ENCODE data around the gene HIGD2B.
"Not testable (repeated sequence)": the region's sequence is repeated elsewhere in the genome, so short reads cannot be mapped to it uniquely, and the experiment has no call there.

DNA sequence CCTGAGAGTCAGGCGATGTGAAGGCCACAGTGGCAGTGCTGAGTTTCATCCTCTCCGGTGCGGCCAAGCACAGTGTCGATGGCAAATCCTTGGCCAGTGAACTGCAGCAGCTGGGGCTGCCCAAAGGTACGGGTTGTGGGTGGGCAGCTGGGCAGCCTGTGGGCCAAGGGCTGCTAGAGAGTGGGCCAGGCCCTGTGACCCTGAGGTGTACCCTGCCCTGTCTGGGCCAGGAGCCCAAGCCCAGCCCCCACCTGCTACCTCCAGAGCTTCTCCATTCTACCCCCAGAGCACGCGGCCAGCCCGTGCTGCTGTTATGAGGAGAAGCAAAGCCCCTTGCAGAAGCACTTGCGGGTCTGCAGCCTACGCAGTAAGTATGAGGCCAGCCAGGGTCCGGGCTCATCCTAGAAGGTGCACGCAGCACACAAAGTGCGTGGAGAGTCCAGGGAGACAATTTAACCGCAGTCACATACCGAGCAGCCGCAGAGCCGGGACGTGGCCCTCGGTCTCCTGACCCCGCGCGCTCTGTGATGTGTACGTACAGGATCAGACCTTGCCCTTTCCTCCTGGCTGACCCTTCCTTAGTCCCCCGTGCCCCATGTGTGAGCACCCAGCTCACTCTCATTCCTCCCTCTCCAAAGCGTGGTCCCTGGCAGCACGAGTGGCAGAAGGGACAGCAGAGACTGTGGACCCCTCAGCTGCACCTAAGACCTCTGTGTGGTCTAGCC lies 46.1 kb downstream of the HIGD2B start:
- TF ChIP-seq SREBF2 (CRISPR knock-in tag; IDR thresholded peaks at IDR 0.05); POLR2A (conservative IDR thresholded peaks at IDR 0.05); POLR2G (IDR thresholded peaks at IDR 0.05; ENCODE audit: low read depth, low read length); ETV6 (IDR thresholded peaks at IDR 0.05; ENCODE audit: borderline replicate concordance in 1 of 2, low read depth in 2 of 2, low read length in 1 of 2); ETV6 (CRISPR knock-in tag; IDR thresholded peaks at IDR 0.05; ENCODE audit: borderline replicate concordance); HDAC6 (IDR thresholded peaks at IDR 0.05; ENCODE audit: low read depth, low read length); NCOR1 (IDR thresholded peaks at IDR 0.05); EZH2 (IDR thresholded peaks at IDR 0.05; ENCODE audit: borderline replicate concordance, low read depth, low read length); CREBBP (IDR thresholded peaks at IDR 0.05; ENCODE audit: low read depth, low read length); RBM39 (optimal IDR thresholded peaks at IDR 0.05; ENCODE audit: low read depth, low read length): not testable (repeated sequence)
- TF ChIP-seq, protein P1, sequence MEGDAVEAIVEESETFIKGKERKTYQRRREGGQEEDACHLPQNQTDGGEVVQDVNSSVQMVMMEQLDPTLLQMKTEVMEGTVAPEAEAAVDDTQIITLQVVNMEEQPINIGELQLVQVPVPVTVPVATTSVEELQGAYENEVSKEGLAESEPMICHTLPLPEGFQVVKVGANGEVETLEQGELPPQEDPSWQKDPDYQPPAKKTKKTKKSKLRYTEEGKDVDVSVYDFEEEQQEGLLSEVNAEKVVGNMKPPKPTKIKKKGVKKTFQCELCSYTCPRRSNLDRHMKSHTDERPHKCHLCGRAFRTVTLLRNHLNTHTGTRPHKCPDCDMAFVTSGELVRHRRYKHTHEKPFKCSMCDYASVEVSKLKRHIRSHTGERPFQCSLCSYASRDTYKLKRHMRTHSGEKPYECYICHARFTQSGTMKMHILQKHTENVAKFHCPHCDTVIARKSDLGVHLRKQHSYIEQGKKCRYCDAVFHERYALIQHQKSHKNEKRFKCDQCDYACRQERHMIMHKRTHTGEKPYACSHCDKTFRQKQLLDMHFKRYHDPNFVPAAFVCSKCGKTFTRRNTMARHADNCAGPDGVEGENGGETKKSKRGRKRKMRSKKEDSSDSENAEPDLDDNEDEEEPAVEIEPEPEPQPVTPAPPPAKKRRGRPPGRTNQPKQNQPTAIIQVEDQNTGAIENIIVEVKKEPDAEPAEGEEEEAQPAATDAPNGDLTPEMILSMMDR (IDR thresholded peaks at IDR 0.05 in 2 of 3, conservative IDR thresholded peaks at IDR 0.05 in 1 of 3; ENCODE audit: insufficient read depth in 2 of 3, low read depth in 1 of 3, low read length in 3 of 3), result not testable (repeated sequence)
- TF ChIP-seq, protein P2, sequence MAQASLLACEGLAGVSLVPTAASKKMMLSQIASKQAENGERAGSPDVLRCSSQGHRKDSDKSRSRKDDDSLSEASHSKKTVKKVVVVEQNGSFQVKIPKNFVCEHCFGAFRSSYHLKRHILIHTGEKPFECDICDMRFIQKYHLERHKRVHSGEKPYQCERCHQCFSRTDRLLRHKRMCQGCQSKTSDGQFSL (CRISPR knock-in tag; IDR thresholded peaks at IDR 0.05), result not testable (repeated sequence)
- TF ChIP-seq, protein P2 (tag; IDR thresholded peaks at IDR 0.05), result not testable (repeated sequence)

All from K562 (cell line).